Natural killer cell (primary cell): ENCODE data around the gene NDP. TPM values are rescaled to one million over a fixed set of nuclear protein-coding genes. Genes with fewer than 3 reads are reported as not detected.

Experiments used
- ATAC-seq, 3 donors: fragments of 150-1000 bp in 2 of 3; fragments of 200-7000 bp in 1 of 3; cut with Tn5 transposase; 1 replicate in 1 of 3; 2 replicates in 2 of 3; pipeline ENCODE4 v1.10.0; 2021; ENCODE audit warnings: mild to moderate bottlenecking in 2 of 3, moderate library complexity in 2 of 3
- DNase-seq, 2 donors: peaks; one replicate each; pipeline versions ENCODE4 v3.0.0 to v3.0.0-alpha.2; 2013 to 2021; ENCODE audit warnings: mixed read lengths in 1 of 2
- H3K27ac ChIP-seq: one replicate; pipeline ENCODE4 v1.5.1; 2013; ENCODE audit warnings: mild to moderate bottlenecking, low read length
- H3K27me3 ChIP-seq: one replicate; pipeline ENCODE4 v1.6.1; 2013; ENCODE audit warnings: low read length; ENCODE audit not compliant: control insufficient read depth, insufficient read depth
- H3K36me3 ChIP-seq: one replicate; pipeline ENCODE4 v1.6.1; 2013; ENCODE audit warnings: low read length; ENCODE audit not compliant: control insufficient read depth, insufficient read depth
- H3K4me1 ChIP-seq: one replicate; pipeline ENCODE4 v1.6.1; 2013; ENCODE audit warnings: low read length; ENCODE audit not compliant: control insufficient read depth, insufficient read depth
- H3K4me3 ChIP-seq: one replicate; pipeline ENCODE4 v1.5.1; 2013; ENCODE audit warnings: low read length
- H3K9me3 ChIP-seq: one replicate; pipeline ENCODE4 v1.6.1; 2013; ENCODE audit warnings: low read length; ENCODE audit not compliant: control insufficient read depth, insufficient read depth
- H3K27ac Mint-ChIP-seq, 2 donors: one replicate each; pipeline ENCODE4 v1.8.0; 2022; ENCODE audit warnings: mild to moderate bottlenecking in 2 of 2, mixed read lengths in 2 of 2, moderate library complexity in 1 of 2
- H3K27me3 Mint-ChIP-seq, 2 donors: one replicate each; pipeline ENCODE4 v1.8.0; 2022; ENCODE audit warnings: low read depth in 2 of 2, mixed read lengths in 2 of 2
- H3K36me3 Mint-ChIP-seq: one replicate; pipeline ENCODE4 v1.8.0; 2022; ENCODE audit warnings: mixed read lengths
- H3K4me1 Mint-ChIP-seq, 2 donors: one replicate each; pipeline ENCODE4 v1.8.0; 2022; ENCODE audit warnings: mixed read lengths in 2 of 2
- H3K4me3 Mint-ChIP-seq: one replicate; pipeline ENCODE4 v1.8.0; 2022; ENCODE audit warnings: mild to moderate bottlenecking, moderate library complexity, mixed read lengths
- H3K9me3 Mint-ChIP-seq, 2 donors: one replicate each; pipeline ENCODE4 v1.8.0; 2022; ENCODE audit warnings: mixed read lengths in 2 of 2
- CTCF ChIP-seq: fragments of 200-600 bp; IDR thresholded peaks from one replicate; pipeline ENCODE4 v1.8.0; 2022; ENCODE audit warnings: antibody characterized with exemption
- WGBS: methylation state at CpG from one replicate; pipeline ENCODE4 v1.1.7; 2013; ENCODE audit warnings: missing lambda C conversion rate; ENCODE audit not compliant: insufficient coverage; 5-methylcytosine and 5-hydroxymethylcytosine counted together
- intact Hi-C: fragments of 100-400 bp; cut with micrococcal nuclease; formaldehyde crosslinking; loops from one replicate; pipeline ENCODE4 v1.14.2; 2022
- total RNA-seq, 4 donors: library from RNA; stranded (reverse); fragments of 120-200 nt in 1 of 4; gene quantifications; one replicate each; pipeline versions ENCODE4 v1.2.3 to v1.2.4, GENCODE V29; 2013 to 2022

The NDP gene
- total RNA-seq, 3 donors from 2014 or later (not counting 1 experiment from before 2014, with no cell fraction given) = not detected

DNA sequence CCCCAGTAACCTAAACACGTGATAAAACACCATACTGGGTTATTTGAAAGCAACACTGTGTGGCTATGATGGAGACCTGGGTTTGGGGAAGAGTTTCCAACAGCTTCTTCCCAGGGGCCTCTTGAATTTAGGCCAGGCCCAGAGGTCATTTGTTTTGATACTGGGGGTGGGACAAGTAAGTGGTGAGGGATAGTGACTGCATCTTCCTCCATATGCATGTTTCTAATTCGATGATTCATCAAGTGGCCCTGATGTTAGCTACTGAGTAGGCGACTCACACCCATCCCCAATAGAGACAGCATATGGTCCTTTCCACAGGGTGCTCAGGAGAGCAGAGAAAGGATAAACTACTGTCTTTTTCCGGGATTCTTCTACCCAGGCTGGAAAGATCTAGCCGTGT, 2.7 kb downstream of the NDP start:
- intact Hi-C loops = no loop called here
- Mint-ChIP-seq H3K4me1 (peaks cover 11 to 14% of the 10 kb centered on the region in 2 donors), H3K9me3 (no peaks in the 10 kb centered on the region), H3K4me3 (no peak overlapping the region), H3K36me3 (no peaks in the 10 kb centered on the region), H3K27me3 (peaks cover 28 to 40% of the 10 kb centered on the region in 2 donors), H3K27ac (no peak overlapping the region)
- ATAC-seq (no peak), DNase-seq (no peak)
- H3K27ac ChIP-seq = no peak overlapping the region
- no peaks in the 10 kb centered on the region for H3K9me3 ChIP-seq
- H3K4me3 ChIP-seq = no peak overlapping the region
- H3K4me1 ChIP-seq = peaks cover 9% of the 10 kb centered on the region
- TF ChIP-seq CTCF = no peak
- no peaks in the 10 kb centered on the region for H3K36me3 ChIP-seq
- H3K27me3 ChIP-seq = peaks cover 5% of the 10 kb centered on the region
- WGBS = 100% methylated on average over 1 of the region's 5 CpGs

- DNase-seq = no peak
- 93% methylated on average over 17 of the region's 19 CpGs for whole genome bisulfite sequencing
- intact Hi-C loops = no loop called here
- Mint-ChIP-seq H3K4me3 (no peak overlapping the region), H3K27me3 (peaks cover 23 to 34% of the 10 kb centered on the region in 2 donors), H3K36me3 (no peaks in the 10 kb centered on the region), H3K27ac (no peak overlapping the region), H3K9me3 (no peaks in the 10 kb centered on the region), H3K4me1 (peaks cover 11 to 14% of the 10 kb centered on the region in 2 donors)
- Histone ChIP-seq H3K27me3 (peaks cover 5% of the 10 kb centered on the region), H3K27ac (no peak overlapping the region), H3K36me3 (no peaks in the 10 kb centered on the region), H3K4me1 (peaks cover 9% of the 10 kb centered on the region), H3K9me3 (no peaks in the 10 kb centered on the region), H3K4me3 (no peak overlapping the region)
- TF ChIP-seq CTCF = no peak
- no peak for ATAC-seq
These were observed 3.4 kb downstream of the NDP start for GRCh38 chrX:43969504-43970501.

- Mint-ChIP-seq H3K27ac (no peak overlapping the region), H3K27me3 (peaks cover 17 to 25% of the 10 kb centered on the region in 2 donors), H3K9me3 (no peaks in the 10 kb centered on the region), H3K4me1 (peaks cover 4 to 8% of the 10 kb centered on the region in 2 donors), H3K36me3 (no peaks in the 10 kb centered on the region), H3K4me3 (no peak overlapping the region)
- H3K4me1 ChIP-seq = peaks cover 6% of the 10 kb centered on the region
- intact Hi-C loops = no loop called here
- H3K9me3 ChIP-seq = no peaks in the 10 kb centered on the region
- no peak overlapping the region for H3K27ac ChIP-seq
- ATAC-seq (no peak), DNase-seq (no peak)
- peaks cover 1% of the 10 kb centered on the region for H3K27me3 ChIP-seq
- no peak overlapping the region for H3K4me3 ChIP-seq
- WGBS = 100% methylated on average over 2 of the region's 4 CpGs
- no peak for TF ChIP-seq CTCF
- H3K36me3 ChIP-seq = no peaks in the 10 kb centered on the region
These were observed 4.8 kb downstream of the NDP start for GRCh38 chrX:43968359-43968781.
